Measurements from ENCODE around the gene GPR158.
"Not testable (repeated sequence)": the region's sequence is repeated elsewhere in the genome, so short reads cannot be mapped to it uniquely, and the experiment has no call there.

GPR158 gene

GRCh38 chr10:25300073-25300472 is 125.3 kb downstream of the GPR158 start:
- no peak for TF ChIP-seq CTCF (IDR thresholded peaks at IDR 0.05)
- Histone ChIP-seq H3K4me1 (no peaks in the 10 kb centered on the region), H3K9me3 (no peaks in the 10 kb centered on the region), H3K4me3 (no peak overlapping the region), H3K36me3 (no peaks in the 10 kb centered on the region), H3K27me3 (no peaks in the 10 kb centered on the region), H3K27ac (no peak overlapping the region)
- DNase-seq = no peak
- intact Hi-C loops (cut with DNase I; ENCODE audit: low total_unique reads) = no loop called here

- H3K36me3 ChIP-seq = no peaks in the 10 kb centered on the region
- H3K4me3 ChIP-seq = no peak overlapping the region
- no peaks in the 10 kb centered on the region for H3K4me1 ChIP-seq
- H3K27me3 ChIP-seq = no peaks in the 10 kb centered on the region
- no peak overlapping the region for H3K27ac ChIP-seq
- TF ChIP-seq CTCF (IDR thresholded peaks at IDR 0.05) = no peak
- DNase-seq = no peak
- peaks cover 0 to 7% (median 0%) of the 10 kb centered on the region in 3 donors for H3K9me3 ChIP-seq
- intact Hi-C loops (cut with DNase I; ENCODE audit: low total_unique reads) = no loop called here
These were observed 129.8 kb downstream of the GPR158 start for GRCh38 chr10:25304606-25305005.

GRCh38 chr10:25306386-25306785 is 131.6 kb downstream of the GPR158 start:
- peaks cover 0 to 7% (median 0%) of the 10 kb centered on the region in 3 donors for H3K9me3 ChIP-seq
- DNase-seq = no peak
- no peaks in the 10 kb centered on the region for H3K27me3 ChIP-seq
- no peaks in the 10 kb centered on the region for H3K36me3 ChIP-seq
- H3K27ac ChIP-seq = no peak overlapping the region
- intact Hi-C loops (cut with DNase I; ENCODE audit: low total_unique reads) = no loop called here
- no peak for TF ChIP-seq CTCF (IDR thresholded peaks at IDR 0.05)
- H3K4me3 ChIP-seq = no peak overlapping the region
- H3K4me1 ChIP-seq = no peaks in the 10 kb centered on the region

- TF ChIP-seq CTCF (IDR thresholded peaks at IDR 0.05) = no peak
- no peak overlapping the region for H3K27ac ChIP-seq
- DNase-seq = no peak
- H3K9me3 ChIP-seq = peaks cover 0 to 7% (median 0%) of the 10 kb centered on the region in 3 donors
- intact Hi-C loops (cut with DNase I; ENCODE audit: low total_unique reads) = no loop called here
- no peak overlapping the region for H3K4me3 ChIP-seq
- H3K36me3 ChIP-seq = no peaks in the 10 kb centered on the region
- H3K4me1 ChIP-seq = no peaks in the 10 kb centered on the region
- H3K27me3 ChIP-seq = no peaks in the 10 kb centered on the region
These were observed 133.5 kb downstream of the GPR158 start for GRCh38 chr10:25308278-25308677.

- H3K4me1 ChIP-seq, DNase-seq: not testable (repeated sequence)
These were observed 142.9 kb downstream of the GPR158 start for GRCh38 chr10:25317596-25318211.

DNA sequence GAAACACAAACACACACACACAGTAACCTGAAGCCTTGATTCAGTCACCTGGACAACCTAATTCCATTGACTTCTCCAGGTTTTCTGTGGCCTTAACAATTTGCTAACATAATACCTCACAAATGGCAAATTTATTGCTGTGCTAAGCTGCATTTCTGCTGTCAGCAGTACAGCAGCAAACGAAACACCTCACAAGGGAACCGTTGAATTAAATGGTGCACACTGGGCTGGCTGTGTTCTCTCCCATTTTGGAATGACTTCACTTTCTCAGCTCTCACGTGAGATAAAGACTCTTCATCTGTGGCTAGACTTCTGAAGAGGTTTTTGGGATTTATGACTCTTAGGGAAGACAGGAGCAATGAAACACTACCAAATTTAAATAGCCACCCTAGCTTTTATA is 152.5 kb downstream of the GPR158 start:
- H3K9me3 ChIP-seq = no peaks in the 10 kb centered on the region
- H3K4me3 ChIP-seq = no peak overlapping the region
- no peak for DNase-seq
- intact Hi-C loops (cut with DNase I; ENCODE audit: low total_unique reads) = no loop called here
- H3K36me3 ChIP-seq = no peaks in the 10 kb centered on the region
- no peaks in the 10 kb centered on the region for H3K4me1 ChIP-seq
- no peak for TF ChIP-seq CTCF (IDR thresholded peaks at IDR 0.05)
- no peak overlapping the region for H3K27ac ChIP-seq
- H3K27me3 ChIP-seq = no peaks in the 10 kb centered on the region

More at GRCh38 chr10:25317596-25318211, 142.9 kb downstream of the GPR158 start:
- H3K36me3 ChIP-seq; H3K27me3 ChIP-seq; H3K27ac ChIP-seq; intact Hi-C loops (cut with DNase I; ENCODE audit: low total_unique reads); H3K9me3 ChIP-seq; H3K4me3 ChIP-seq: not testable (repeated sequence)
